ENCODE results near the gene MDGA2. TPM values are rescaled to one million over a fixed set of nuclear protein-coding genes. Genes with fewer than 3 reads are reported as not detected.

The MDGA2 gene
- total and polyA plus RNA-seq, 8 donors, result not detected

- DNase-seq (no peak), FAIRE-seq (no peak), ATAC-seq (no peak)
- Histone ChIP-seq H3K27ac (no peak overlapping the region), H3K27me3 (no peaks in the 10 kb centered on the region), H3K4me3 (no peak overlapping the region), H3K36me3 (no peaks in the 10 kb centered on the region), H3K4me1 (no peaks in the 10 kb centered on the region), H3K9me3 (no peaks in the 10 kb centered on the region)
- WGBS, 2 donors, result 77 to 88% methylated on average over 2 of the region's 2 CpGs
- intact Hi-C loops (cut with DNase I), result no loop called here
- no peak for TF ChIP-seq CTCF (IDR thresholded peaks at IDR 0.05)
Observed at GRCh38 chr14:47149326-47149725, 526.1 kb downstream of the MDGA2 start.

- Histone ChIP-seq H3K27ac (no peak overlapping the region), H3K4me1 (no peaks in the 10 kb centered on the region), H3K27me3 (no peaks in the 10 kb centered on the region), H3K36me3 (no peaks in the 10 kb centered on the region), H3K4me3 (no peak overlapping the region), H3K9me3 (no peaks in the 10 kb centered on the region)
- no peak for FAIRE-seq
- intact Hi-C loops (cut with DNase I), result no loop called here
- WGBS, 2 donors, result 65 to 83% methylated on average over 3 of the region's 3 CpGs
- TF ChIP-seq CTCF (IDR thresholded peaks at IDR 0.05), result no peak
- no peak for DNase-seq
- ATAC-seq, result no peak
Observed at GRCh38 chr14:47148686-47149085, 526.7 kb downstream of the MDGA2 start.

- no peaks in the 10 kb centered on the region for H3K4me1 ChIP-seq
- H3K4me3 ChIP-seq, result no peak overlapping the region
- DNase-seq (no peak), FAIRE-seq (no peak), ATAC-seq (no peak)
- TF ChIP-seq CTCF (IDR thresholded peaks at IDR 0.05), result no peak
- H3K36me3 ChIP-seq, result no peaks in the 10 kb centered on the region
- intact Hi-C loops (cut with DNase I), result no loop called here
- no peaks in the 10 kb centered on the region for H3K27me3 ChIP-seq
- no peak overlapping the region for H3K27ac ChIP-seq
- 66 to 67% methylated on average over 2 of the region's 2 CpGs for WGBS, 2 donors
- H3K9me3 ChIP-seq, result no peaks in the 10 kb centered on the region
Observed at GRCh38 chr14:47120645-47121044, 554.8 kb downstream of the MDGA2 start.

- no peak overlapping the region for H3K4me3 ChIP-seq
- H3K36me3 ChIP-seq, result no peaks in the 10 kb centered on the region
- H3K27ac ChIP-seq, result no peak overlapping the region
- DNase-seq (no peak), ATAC-seq (no peak), FAIRE-seq (no peak)
- TF ChIP-seq CTCF (IDR thresholded peaks at IDR 0.05), result no peak
- no peaks in the 10 kb centered on the region for H3K9me3 ChIP-seq
- no peaks in the 10 kb centered on the region for H3K4me1 ChIP-seq
- intact Hi-C loops (cut with DNase I), result no loop called here
- no peaks in the 10 kb centered on the region for H3K27me3 ChIP-seq
- WGBS, 2 donors, result 8 to 18% methylated on average over 2 of the region's 2 CpGs
Observed at GRCh38 chr14:47103771-47104170, 571.6 kb downstream of the MDGA2 start.

- intact Hi-C loops (cut with DNase I), result no loop called here
- H3K36me3 ChIP-seq, result no peaks in the 10 kb centered on the region
- 18 to 19% methylated on average over 3 of the region's 3 CpGs for WGBS, 2 donors
- no peaks in the 10 kb centered on the region for H3K9me3 ChIP-seq
- H3K4me3 ChIP-seq, result no peak overlapping the region
- H3K4me1 ChIP-seq, result no peaks in the 10 kb centered on the region
- H3K27ac ChIP-seq, result no peak overlapping the region
- H3K27me3 ChIP-seq, result no peaks in the 10 kb centered on the region
- no peak for FAIRE-seq
- no peak for TF ChIP-seq CTCF (IDR thresholded peaks at IDR 0.05)
- no peak for DNase-seq
- ATAC-seq, result no peak
Observed at GRCh38 chr14:47102472-47102871, 572.9 kb downstream of the MDGA2 start.
